Kidney epithelial cell (primary cell): ENCODE results near the gene KCNQ1. TPM values are rescaled to one million over a fixed set of nuclear protein-coding genes. Genes with fewer than 3 reads are reported as not detected.

Source experiments
- DNase-seq: peaks from one replicate; pipeline ENCODE4 v3.0.0-alpha.2; 2010; ENCODE audit warnings: low read depth
- H3K27me3 ChIP-seq: 2 replicates; pipeline ENCODE4 v1.6.0; 2011; ENCODE audit warnings: low read length; ENCODE audit not compliant: control insufficient read depth, insufficient read depth
- H3K36me3 ChIP-seq: 2 replicates; pipeline ENCODE4 v1.5.1; 2011; ENCODE audit warnings: low read length; ENCODE audit not compliant: control insufficient read depth, insufficient read depth
- H3K4me3 ChIP-seq: 2 replicates; pipeline ENCODE4 v1.5.1; 2011; ENCODE audit warnings: low read depth, mild to moderate bottlenecking, control low read depth, low read length
- CTCF ChIP-seq: IDR thresholded peaks from 2 replicates; pipeline ENCODE4 v1.5.1; 2011; ENCODE audit warnings: mild to moderate bottlenecking, moderate library complexity, low read length, control low read depth, inconsistent platforms; ENCODE audit not compliant: insufficient read depth, poor library complexity, severe bottlenecking
- total RNA-seq: library from RNA; depleted of rRNA; stranded (reverse); fragments of >200 nt; gene quantifications from 2 replicates; pipeline ENCODE4 v1.2.3, GENCODE V29; 2015

The KCNQ1 gene
- total RNA-seq, 1 donor from 2014 or later = 2.3 TPM

- no peak for TF ChIP-seq CTCF
- no peak for DNase-seq
- Histone ChIP-seq H3K27me3 (no peaks in the 10 kb centered on the region), H3K4me3 (no peak overlapping the region), H3K36me3 (no peaks in the 10 kb centered on the region)
Measured at GRCh38 chr11:2767071-2767470, 322.3 kb downstream of the KCNQ1 start.

GRCh38 chr11:2767801-2768200, 323.0 kb downstream of the KCNQ1 start:
- H3K27me3 ChIP-seq = no peaks in the 10 kb centered on the region
- no peak overlapping the region for H3K4me3 ChIP-seq
- no peak for DNase-seq
- H3K36me3 ChIP-seq = no peaks in the 10 kb centered on the region
- TF ChIP-seq CTCF = no peak

GRCh38 chr11:2768471-2769408, 323.9 kb downstream of the KCNQ1 start:
- DNase-seq = peak; percentile 74
- H3K27me3 ChIP-seq = no peaks in the 10 kb centered on the region
- H3K36me3 ChIP-seq = no peaks in the 10 kb centered on the region
- H3K4me3 ChIP-seq = no peak overlapping the region
- TF ChIP-seq CTCF = no peak

- DNase-seq = no peak
- TF ChIP-seq CTCF = no peak
- no peaks in the 10 kb centered on the region for H3K36me3 ChIP-seq
- no peaks in the 10 kb centered on the region for H3K27me3 ChIP-seq
- no peak overlapping the region for H3K4me3 ChIP-seq
Measured at GRCh38 chr11:2769409-2770095, 324.7 kb downstream of the KCNQ1 start.

GRCh38 chr11:2770096-2770751, 325.4 kb downstream of the KCNQ1 start:
- no peak for DNase-seq
- H3K27me3 ChIP-seq = no peaks in the 10 kb centered on the region
- no peak overlapping the region for H3K4me3 ChIP-seq
- TF ChIP-seq CTCF = no peak
- no peaks in the 10 kb centered on the region for H3K36me3 ChIP-seq
